ENCODE results near the gene IMMP2L.

The IMMP2L gene

GRCh38 chr7:111556977-111557376, 5.3 kb downstream of the IMMP2L start:
- no peak for DNase-seq (ENCODE audit: low read depth)

DNA sequence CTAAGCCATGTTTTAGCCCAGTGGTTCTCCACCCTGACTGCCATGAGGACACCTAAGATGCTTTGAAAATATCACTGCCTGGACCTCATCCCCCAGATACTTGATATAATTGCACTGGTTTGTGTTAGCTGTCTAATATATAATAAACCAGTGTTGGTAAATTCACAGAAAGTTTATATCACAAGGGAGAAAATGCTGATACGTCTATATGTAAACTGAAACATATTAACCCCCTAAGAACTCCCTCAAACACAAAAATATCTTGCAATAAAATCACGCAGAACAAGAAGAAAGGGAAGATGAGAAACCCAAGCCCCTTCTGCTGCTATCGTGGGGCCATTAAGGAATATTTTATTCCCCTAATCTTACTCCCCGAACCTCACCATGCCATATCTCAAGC, 8.2 kb downstream of the IMMP2L start:
- DNase-seq (ENCODE audit: low read depth) = no peak

- no peak for DNase-seq (ENCODE audit: low read depth)
Observed at GRCh38 chr7:111541067-111541466, 21.2 kb downstream of the IMMP2L start.

- no peak for DNase-seq (ENCODE audit: low read depth)
Observed at GRCh38 chr7:111540199-111540815, 22.0 kb downstream of the IMMP2L start.

DNA sequence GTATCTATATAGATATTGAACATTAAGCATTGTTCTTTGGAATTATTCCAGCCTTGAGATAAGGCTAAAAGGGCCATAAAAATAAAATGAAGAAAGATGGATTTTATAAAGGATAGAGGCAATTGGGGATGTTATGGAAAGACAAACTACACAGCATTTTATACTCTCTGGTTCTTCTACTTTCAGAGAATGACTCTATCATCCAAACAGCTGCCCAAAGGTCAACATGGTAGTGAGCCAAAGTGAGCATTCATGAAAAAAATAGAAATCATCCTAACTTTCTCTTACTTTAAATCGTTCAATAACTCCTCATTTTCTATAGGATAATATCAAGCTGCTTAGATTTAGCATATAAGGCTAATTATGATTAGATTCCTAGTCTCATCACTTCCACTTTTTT, 25.2 kb downstream of the IMMP2L start:
- DNase-seq (ENCODE audit: low read depth) = no peak

DNA sequence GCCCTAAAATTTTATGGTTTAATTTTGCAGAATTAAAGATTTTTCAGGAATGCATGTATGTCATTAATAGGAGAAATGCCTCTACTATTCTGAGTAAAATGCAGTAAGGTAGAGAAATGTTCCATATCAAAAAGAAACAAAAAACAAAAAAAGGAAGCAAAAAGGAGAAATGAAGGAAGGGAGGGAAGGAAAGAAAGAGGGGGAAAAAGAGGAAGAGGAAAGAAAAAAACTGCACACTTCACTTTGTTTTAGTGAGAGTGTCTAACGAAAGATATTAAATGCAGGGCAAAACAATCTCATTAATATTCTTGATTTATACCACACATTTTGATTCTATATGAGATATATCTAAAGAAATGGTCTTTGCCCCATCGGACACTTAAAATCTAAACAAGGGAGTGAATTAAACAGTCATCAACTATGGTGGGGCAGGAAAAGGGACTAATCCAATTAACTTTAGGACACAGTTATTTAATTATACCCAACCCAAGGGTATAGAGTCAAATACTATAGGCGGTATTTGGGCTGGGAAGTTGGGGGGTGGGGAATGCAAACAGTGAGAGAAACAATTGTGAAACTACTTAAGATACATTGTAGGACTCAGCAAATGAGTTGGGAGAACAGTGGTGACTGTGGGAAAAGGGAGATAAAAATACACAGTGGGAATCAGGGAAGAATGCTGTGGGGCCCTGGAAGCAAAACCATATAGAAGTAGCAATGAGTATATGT, 27.0 kb downstream of the IMMP2L start:
- DNase-seq (ENCODE audit: low read depth) = no peak

GRCh38 chr7:111532625-111533024, 29.7 kb downstream of the IMMP2L start:
- DNase-seq (ENCODE audit: low read depth) = no peak

DNA sequence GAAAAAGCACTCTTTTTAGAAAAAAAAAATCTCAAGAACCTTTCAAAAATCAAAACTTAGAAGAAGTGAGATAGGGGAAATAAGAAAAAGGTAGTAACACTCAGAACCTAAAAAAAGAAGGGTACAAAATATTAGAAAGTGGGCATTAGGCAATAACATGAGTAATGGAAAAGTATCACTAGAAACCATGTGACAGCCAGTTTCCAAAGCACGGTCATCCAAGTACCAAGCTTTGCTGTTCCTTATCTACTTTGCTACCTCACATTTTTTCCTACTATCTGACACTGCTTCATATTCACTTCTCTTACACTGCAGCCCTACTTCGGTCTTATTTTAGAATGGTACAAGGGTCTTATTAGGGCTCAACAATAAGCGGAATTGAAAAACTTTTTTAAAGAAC, 30.3 kb downstream of the IMMP2L start:
- DNase-seq (ENCODE audit: low read depth) = no peak

- no peak for DNase-seq (ENCODE audit: low read depth)
Observed at GRCh38 chr7:111530356-111530668, 32.0 kb downstream of the IMMP2L start.

DNA sequence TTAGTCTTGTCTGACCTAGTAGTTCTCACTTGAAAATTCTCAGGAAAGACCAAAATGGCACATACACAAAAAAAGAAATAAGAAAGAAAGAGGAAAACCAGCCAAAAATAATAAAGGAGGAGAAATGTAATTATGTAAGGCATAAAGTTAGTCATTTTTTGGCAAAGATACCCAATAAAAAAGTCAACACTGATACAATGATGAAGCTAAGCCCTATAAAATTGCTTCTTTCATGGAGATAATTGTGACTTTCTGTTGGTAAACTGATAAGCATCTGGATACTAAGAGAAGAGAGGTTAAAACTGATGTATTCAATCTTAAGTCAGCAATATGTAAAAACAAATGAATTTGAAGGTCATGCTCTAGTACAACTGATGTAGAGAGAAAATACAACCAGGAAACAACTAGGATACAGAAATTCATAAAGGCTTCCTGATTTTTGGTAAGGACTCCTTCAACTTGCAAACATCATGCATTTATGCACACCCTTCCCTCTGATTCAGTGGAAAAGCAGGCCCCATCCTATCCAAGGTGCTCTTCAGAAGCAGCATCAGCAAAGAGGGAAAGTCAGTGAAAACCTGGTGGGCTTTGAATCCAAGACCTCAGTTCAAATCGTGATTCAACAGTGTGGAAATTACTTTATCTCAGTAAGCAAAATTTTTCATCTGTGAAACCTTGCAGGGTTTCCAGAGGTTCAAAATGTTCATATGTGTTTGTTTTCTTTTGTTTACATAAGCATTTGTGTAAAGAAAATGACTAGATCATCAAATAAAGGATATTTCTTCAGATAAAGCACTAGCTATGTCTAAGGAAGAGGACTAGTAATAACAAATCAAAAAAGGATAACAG, 32.6 kb downstream of the IMMP2L start:
- DNase-seq (ENCODE audit: low read depth) = no peak

DNA sequence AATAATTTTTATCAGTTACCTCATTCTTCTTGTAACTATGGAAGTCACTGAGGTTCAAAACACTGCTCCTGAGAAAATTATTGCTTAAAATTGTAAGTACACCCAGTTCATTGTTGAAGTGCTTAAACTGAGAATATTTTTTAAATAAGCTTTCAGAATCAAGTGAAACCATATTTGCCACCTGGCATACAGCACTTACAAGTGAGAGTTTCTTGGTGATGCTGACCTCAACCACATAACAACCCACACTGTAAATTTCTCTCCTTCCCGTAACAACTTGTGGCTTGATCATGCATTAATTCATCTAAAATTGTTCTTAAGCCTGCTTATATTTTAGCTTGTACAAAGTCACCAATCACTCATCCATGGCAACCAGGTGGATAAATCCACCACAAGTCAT, 34.0 kb downstream of the IMMP2L start:
- no peak for DNase-seq (ENCODE audit: low read depth)

DNA sequence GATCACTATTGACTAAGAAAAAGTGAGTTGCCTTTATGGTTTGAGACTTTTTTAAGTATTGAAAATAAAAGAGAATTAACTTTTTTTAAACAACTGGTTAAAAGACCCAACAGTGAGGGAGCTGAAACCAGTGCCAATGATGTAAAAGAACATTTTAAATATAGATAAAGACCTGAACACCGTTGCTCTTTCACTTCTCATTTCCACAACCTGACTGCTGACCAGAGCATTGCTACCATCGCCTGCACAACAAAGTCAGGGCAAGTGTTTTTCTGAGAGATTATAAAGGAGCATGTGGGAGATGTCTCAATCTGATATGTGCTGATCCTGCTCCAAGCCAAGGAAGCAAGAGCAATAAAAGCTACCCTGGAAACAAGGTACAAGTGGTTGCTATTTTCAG, 34.7 kb downstream of the IMMP2L start:
- DNase-seq (ENCODE audit: low read depth) = no peak

DNA sequence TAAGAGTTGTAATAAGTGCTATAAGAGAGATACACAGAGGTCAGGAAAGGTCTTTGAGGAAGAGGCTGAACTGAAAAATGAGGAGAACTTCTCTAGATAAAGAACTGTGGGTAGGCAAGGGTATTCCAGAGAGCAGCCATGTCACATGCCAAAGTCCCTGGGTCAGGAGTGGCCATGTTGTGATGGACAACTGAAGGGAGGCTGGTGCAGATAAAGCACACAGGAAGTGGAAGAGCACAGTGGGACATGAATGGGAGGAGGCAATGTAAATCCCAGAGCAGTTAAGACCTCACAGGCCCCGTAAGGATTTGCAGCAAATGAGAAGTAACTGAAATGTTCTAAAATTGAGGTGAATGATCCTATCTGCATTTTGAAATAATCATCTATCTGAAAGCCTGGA, 37.2 kb downstream of the IMMP2L start:
- DNase-seq (ENCODE audit: low read depth) = no peak

GRCh38 chr7:111521660-111522059, 40.6 kb downstream of the IMMP2L start:
- DNase-seq (ENCODE audit: low read depth) = no peak

GRCh38 chr7:111518264-111518663, 44.0 kb downstream of the IMMP2L start:
- DNase-seq (ENCODE audit: low read depth) = no peak

- DNase-seq (ENCODE audit: low read depth) = no peak
Observed at GRCh38 chr7:111517549-111517951, 44.7 kb downstream of the IMMP2L start.

DNA sequence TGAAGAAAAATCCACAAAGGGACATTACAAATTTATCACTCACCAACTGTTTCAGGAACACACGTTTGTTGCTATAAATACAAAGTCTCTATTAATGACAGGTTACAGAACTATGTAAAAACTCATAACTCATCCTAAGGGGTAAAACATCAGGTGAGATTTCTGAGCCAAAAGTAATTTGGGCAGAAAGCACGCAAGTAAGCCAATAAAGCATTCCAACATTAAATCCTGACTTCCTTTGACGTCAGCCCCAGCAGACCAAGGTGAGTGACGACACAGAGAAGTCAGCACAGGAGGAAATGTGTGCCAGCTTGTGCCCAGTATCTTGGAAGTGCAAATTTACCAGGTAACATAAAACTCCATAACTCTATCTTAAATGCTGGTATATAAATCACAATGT, 45.7 kb downstream of the IMMP2L start:
- no peak for DNase-seq (ENCODE audit: low read depth)

DNA sequence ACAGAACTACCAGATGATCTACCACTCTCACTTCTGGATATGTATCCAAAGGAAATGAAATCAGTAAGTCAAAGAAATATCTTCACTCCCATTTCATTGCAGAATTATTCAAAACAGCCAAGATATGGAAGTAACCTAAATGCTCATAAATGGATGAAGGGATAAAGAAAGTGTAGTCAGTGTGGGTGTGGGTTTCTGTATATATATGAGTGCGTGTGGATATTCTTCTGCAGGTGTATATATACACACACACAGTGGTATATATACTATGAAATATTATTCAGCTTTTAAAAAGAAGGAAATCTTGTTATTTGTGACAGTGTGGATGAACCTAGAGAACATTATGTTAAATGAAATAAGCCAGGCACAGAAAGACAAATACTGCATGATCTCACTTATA, 48.7 kb downstream of the IMMP2L start:
- no peak for DNase-seq (ENCODE audit: low read depth)

GRCh38 chr7:111511845-111512244, 50.4 kb downstream of the IMMP2L start:
- DNase-seq (ENCODE audit: low read depth) = no peak

DNA sequence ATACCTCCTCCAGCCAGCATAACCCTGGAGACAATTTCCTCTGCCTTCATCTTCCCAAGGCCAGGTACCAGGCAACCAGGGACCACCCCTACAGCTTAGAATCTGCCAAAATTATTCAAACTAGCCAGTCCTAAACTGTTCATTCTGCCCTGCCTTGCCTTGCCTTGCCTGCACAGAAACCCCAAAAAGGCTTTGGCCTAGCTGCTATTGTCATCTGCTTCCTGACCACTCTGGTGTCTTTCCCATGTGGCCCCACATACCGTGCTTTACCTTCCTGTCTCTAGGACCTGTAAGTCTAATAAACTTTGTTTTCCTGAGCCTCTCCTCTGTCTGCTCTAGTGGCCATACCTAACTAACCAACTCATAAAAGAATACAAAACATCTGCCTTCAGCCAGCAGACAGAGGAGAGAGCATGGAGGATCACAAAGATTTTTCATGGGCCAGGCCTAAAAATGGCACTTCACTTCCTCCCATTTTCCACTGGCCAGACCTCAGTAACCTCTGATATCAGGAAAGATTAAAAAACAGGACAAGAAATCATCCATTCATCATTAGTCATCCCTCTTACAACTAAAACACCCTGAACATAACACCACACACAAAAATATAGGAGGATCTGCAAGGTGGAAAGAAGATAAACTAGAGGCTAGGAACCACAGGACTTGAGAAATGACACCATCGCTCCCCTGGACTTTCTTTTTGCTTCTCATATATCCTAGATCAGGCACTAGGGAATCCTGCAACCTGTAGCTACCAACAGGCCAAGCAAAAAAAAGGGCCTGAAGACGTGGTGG, 51.5 kb downstream of the IMMP2L start:
- DNase-seq (ENCODE audit: low read depth) = no peak

DNA sequence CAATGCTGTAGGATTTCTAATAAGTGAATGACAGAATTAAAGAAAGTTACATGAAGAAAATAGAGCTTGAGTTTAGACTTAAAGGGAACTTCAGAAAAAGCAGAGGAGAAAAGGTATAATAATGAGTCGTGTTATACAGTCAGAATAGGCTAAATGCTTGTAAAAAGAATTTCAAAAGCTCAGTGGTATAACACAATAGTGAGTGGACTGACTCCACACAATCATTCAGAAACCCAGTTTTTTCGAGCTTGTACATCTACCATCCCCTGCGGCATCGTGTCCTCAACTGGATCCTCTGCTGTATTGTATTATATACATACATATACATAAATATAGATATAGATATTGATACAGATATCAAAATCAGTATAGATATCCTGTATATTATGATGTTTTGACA, 52.2 kb downstream of the IMMP2L start:
- no peak for DNase-seq (ENCODE audit: low read depth)

DNA sequence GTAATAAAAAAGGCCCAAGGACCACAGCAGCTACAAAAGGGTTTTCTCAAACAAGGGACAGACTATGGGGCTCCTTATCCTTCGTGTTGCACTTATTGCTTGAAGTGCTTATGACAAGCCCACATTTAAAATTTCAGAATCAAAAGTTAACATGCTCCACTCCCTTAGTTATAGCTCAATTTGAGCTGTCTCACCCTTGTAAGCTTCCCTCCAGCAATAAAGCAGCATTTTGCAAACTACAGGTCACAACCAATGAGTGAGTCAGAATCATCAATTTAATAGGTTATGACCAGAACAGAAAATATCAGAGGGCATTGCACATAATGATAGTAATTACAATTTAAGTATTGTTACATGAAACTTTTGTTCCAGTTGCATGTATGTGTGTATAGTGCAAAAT, 53.0 kb downstream of the IMMP2L start:
- DNase-seq (ENCODE audit: low read depth) = no peak

- DNase-seq (ENCODE audit: low read depth) = no peak
Observed at GRCh38 chr7:111508387-111508786, 53.9 kb downstream of the IMMP2L start.

Measured in HS-5 (cell line).